Naive thymus-derived CD4-positive, alpha-beta T cell (primary cell): ENCODE measurements around the gene SFT2D3. TPM values are rescaled to one million over a fixed set of nuclear protein-coding genes. Genes with fewer than 3 reads are reported as not detected.

Experiments used
- ATAC-seq: fragments of 150-1000 bp; cut with Tn5 transposase; 2 replicates; pipeline ENCODE4 v1.10.0; 2021; ENCODE audit warnings: mild to moderate bottlenecking, moderate library complexity
- CTCF ChIA-PET: fragments of 350-600 bp; sonication (Branson Sonifier 250); formaldehyde crosslinking; loops from one replicate; lab custom pipeline; 2021; ENCODE audit warnings: antibody characterized with exemption; lab: Charles Lee
- POLR2A ChIA-PET: fragments of 350-600 bp; sonication (Branson Sonifier 250); formaldehyde crosslinking; loops from one replicate; lab custom pipeline; 2021; ENCODE audit warnings: antibody characterized with exemption, inconsistent platforms; lab: Charles Lee
- DNase-seq, 9 donors: peaks; one replicate each; pipeline versions ENCODE4 v3.0.0 to v3.0.0-alpha.2; 2020 to 2022; ENCODE audit warnings: mixed read lengths in 1 of 9
- H3K27ac ChIP-seq: one replicate; pipeline ENCODE4 v1.7.0; 2013; ENCODE audit warnings: mild to moderate bottlenecking, low read depth, low read length, moderate library complexity
- H3K27me3 ChIP-seq, 2 donors: one replicate each; pipeline ENCODE4 v1.7.0; 2013; ENCODE audit warnings: low read length in 2 of 2, mild to moderate bottlenecking in 2 of 2, moderate library complexity in 2 of 2; ENCODE audit not compliant: control insufficient read depth in 2 of 2, insufficient read depth in 2 of 2
- H3K36me3 ChIP-seq, 3 experiments: 1 replicate in 2 of 3; 2 replicates in 1 of 3; pipeline ENCODE4 v1.7.0; 2013; ENCODE audit warnings: low read length in 3 of 3, mild to moderate bottlenecking in 3 of 3, moderate library complexity in 1 of 3; ENCODE audit not compliant: insufficient read depth in 3 of 3, control insufficient read depth in 2 of 3
- H3K4me1 ChIP-seq, 2 donors: one replicate each; pipeline ENCODE4 v1.7.0; 2013; ENCODE audit warnings: low read length in 2 of 2, mild to moderate bottlenecking in 2 of 2, moderate library complexity in 1 of 2; ENCODE audit not compliant: control insufficient read depth in 2 of 2, insufficient read depth in 2 of 2
- H3K4me3 ChIP-seq: 2 replicates; pipeline ENCODE4 v1.7.0; 2013; ENCODE audit warnings: mild to moderate bottlenecking, low read length
- H3K9me3 ChIP-seq, 3 experiments: 1 replicate in 2 of 3; 2 replicates in 1 of 3; pipeline ENCODE4 v1.7.0; 2013; ENCODE audit warnings: low read length in 3 of 3; ENCODE audit not compliant: control insufficient read depth in 2 of 3
- H3K27ac Mint-ChIP-seq, 9 donors: one replicate each; pipeline ENCODE4 v1.8.0; 2020 to 2022; ENCODE audit warnings: mixed read lengths in 9 of 9, mild to moderate bottlenecking in 8 of 9, moderate library complexity in 5 of 9, inconsistent platforms in 2 of 9
- H3K27me3 Mint-ChIP-seq, 5 donors: one replicate each; pipeline ENCODE4 v1.8.0; 2021 to 2022; ENCODE audit warnings: mixed read lengths in 5 of 5, mild to moderate bottlenecking in 1 of 5
- H3K36me3 Mint-ChIP-seq, 5 donors: one replicate each; pipeline ENCODE4 v1.8.0; 2020 to 2022; ENCODE audit warnings: mixed read lengths in 5 of 5, mild to moderate bottlenecking in 3 of 5, inconsistent platforms in 1 of 5
- H3K4me1 Mint-ChIP-seq, 7 donors: one replicate each; pipeline ENCODE4 v1.8.0; 2020 to 2022; ENCODE audit warnings: mixed read lengths in 7 of 7, mild to moderate bottlenecking in 3 of 7, inconsistent platforms in 1 of 7
- H3K4me3 Mint-ChIP-seq, 10 donors: one replicate each; pipeline ENCODE4 v1.8.0; 2020 to 2022; ENCODE audit warnings: mild to moderate bottlenecking in 10 of 10, mixed read lengths in 10 of 10, moderate library complexity in 6 of 10, inconsistent platforms in 2 of 10
- H3K9me3 Mint-ChIP-seq, 11 donors: one replicate each; pipeline ENCODE4 v1.8.0; 2020 to 2022; ENCODE audit warnings: mixed read lengths in 11 of 11, mild to moderate bottlenecking in 4 of 11, inconsistent platforms in 1 of 11, moderate library complexity in 1 of 11
- intact Hi-C, 2 donors: fragments of 100-400 bp; cut with micrococcal nuclease; formaldehyde crosslinking; loops; one replicate each; pipeline ENCODE4 v1.15.1; 2023
- polyA plus RNA-seq, 2 donors: library from polyadenylated mRNA; unstranded; fragments of 300-500 nt; fragmentation: Illumina TruSeq; gene quantifications; one replicate each; pipeline ENCODE4 v1.2.3, GENCODE V29; 2021
- total RNA-seq, 6 experiments: library from RNA in 5 of 6; stranded (reverse) in 5 of 6; gene quantifications; 1 replicate in 5 of 6; 2 replicates in 1 of 6; pipeline ENCODE4 v1.2.3 and lab custom pipeline; 2021 to 2026

The SFT2D3 gene
- total and polyA plus RNA-seq, 7 experiments from 2014 or later = 1.4 to 17.8 (median 7.8) TPM

DNA sequence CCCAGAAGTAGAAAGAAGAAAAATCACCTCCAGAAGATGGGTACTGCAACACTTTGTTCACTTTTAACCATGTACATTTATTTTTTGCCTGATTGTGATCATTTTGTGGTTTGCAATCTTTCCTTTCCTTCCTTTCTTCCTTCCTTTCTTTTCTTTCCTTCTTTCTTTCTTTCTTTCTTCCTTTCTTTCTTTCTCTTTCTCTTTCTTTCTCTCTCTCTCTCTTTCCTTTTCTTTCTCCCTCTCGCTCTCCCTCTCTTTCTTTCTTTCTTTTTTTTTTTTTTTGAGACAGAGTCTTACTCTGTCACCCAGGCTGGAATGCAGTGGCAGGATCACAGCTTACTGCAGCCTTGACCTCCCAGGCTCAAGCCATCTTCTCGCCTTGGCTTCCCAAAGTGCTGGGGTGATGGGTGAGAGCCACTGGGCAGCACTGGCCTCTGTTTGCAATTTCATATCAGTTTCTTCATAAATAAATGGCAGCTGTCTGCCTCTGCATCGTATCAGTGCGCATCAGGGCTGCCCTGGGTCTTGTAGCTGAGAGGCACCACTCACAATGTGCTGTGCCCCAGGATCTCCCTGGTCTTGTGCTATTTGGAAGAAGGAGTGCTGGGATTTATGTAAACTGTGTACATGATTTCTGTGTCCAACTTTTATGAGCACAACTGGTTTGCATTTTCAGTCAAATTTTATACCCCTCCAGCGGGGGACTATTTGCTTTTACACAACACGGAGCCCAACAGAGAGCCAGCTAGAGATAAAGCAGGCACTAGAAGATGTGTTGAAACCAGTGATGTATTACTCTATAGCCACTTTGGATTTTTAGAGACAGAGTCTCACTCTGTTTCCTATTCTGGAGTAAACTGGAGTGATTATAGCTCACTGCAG lies 19.1 kb upstream of the SFT2D3 start:
- no peaks in the 10 kb centered on the region for H3K36me3 Mint-ChIP-seq
- H3K27me3 Mint-ChIP-seq = peaks cover 7 to 58% (median 13%) of the 10 kb centered on the region in 5 donors
- Histone ChIP-seq H3K27me3 (no peaks in the 10 kb centered on the region), H3K4me1 (no peaks in the 10 kb centered on the region), H3K9me3 (no peaks in the 10 kb centered on the region), H3K4me3 (no peak overlapping the region), H3K36me3 (no peaks in the 10 kb centered on the region), H3K27ac (no peak overlapping the region)
- ATAC-seq (no peak), DNase-seq (no peak)
- intact Hi-C loops = no loop called here
- ChIA-PET POLR2A (interaction anchor here (0.7 kb wide), 1 partner anchor 156 kb away, joined by 3 read pairs; the partner anchor contains the start of gene IWS1), CTCF (interaction anchor here (0.9 to 1.0 kb wide), 2 partner anchors 23 to 91 kb away, joined by 3 to 4 read pairs; no protein-coding TSS in a partner anchor)
- H3K4me3 Mint-ChIP-seq = peak overlapping the region in 1 of 10 donors; percentile 16
- H3K9me3 Mint-ChIP-seq = no peaks in the 10 kb centered on the region
- peaks cover 0 to 11% (median 5%) of the 10 kb centered on the region in 7 donors for H3K4me1 Mint-ChIP-seq
- H3K27ac Mint-ChIP-seq = no peak overlapping the region

DNA sequence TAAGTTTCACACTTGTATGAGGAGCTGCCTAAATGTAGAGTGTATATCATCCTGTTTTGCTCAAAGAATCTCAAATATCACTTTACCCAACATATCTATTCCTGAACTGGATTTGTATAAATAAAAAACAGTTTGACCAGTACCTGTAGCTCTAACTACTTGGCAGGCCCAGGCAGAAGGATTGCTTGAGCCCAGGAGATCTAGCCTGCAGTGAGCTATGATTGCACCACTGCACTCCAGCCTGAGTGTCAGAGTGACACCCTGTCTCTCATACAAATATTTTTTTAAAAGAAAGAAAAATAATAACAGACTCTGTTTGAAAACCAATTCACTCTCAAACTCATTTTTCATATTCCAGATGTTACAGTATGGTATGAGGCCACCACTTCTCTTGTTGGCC lies 18.2 kb upstream of the SFT2D3 start:
- peaks cover 0 to 11% (median 5%) of the 10 kb centered on the region in 7 donors for H3K4me1 Mint-ChIP-seq
- peaks cover 4 to 56% (median 8%) of the 10 kb centered on the region in 5 donors for H3K27me3 Mint-ChIP-seq
- ATAC-seq (no peak), DNase-seq (no peak)
- Histone ChIP-seq H3K4me3 (no peak overlapping the region), H3K27ac (no peak overlapping the region), H3K9me3 (no peaks in the 10 kb centered on the region), H3K4me1 (no peaks in the 10 kb centered on the region), H3K36me3 (no peaks in the 10 kb centered on the region), H3K27me3 (no peaks in the 10 kb centered on the region)
- H3K4me3 Mint-ChIP-seq = no peak overlapping the region
- no peak overlapping the region for H3K27ac Mint-ChIP-seq
- intact Hi-C loops = no loop called here
- ChIA-PET CTCF (no interaction called here), POLR2A (interaction anchor here (0.7 kb wide), 1 partner anchor 157 kb away, joined by 3 read pairs; the partner anchor contains the start of gene IWS1)
- peaks cover 0 to 3% (median under 1%) of the 10 kb centered on the region in 11 donors for H3K9me3 Mint-ChIP-seq
- H3K36me3 Mint-ChIP-seq = no peaks in the 10 kb centered on the region

DNA sequence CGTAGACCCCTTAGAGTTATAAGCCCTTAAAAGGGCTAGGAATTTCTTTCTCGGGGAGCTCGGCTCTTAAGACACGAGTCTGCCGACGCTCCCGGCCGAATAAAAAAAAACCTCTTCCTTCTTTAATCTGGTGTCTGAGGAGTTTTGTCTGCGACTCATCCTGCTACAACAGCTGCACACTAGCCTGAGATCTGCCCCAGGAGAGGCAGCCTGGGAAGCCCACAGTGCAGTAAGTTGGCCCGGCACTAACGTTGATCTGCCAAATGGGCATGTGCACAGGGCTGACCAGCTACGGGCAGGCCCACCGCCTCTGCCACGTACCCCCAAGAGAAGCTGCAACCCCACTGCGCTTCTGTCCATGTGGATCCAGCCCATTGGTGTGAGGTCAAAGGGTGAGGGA lies 17.5 kb upstream of the SFT2D3 start:
- no peaks in the 10 kb centered on the region for H3K36me3 ChIP-seq
- Mint-ChIP-seq H3K4me3 (no peak overlapping the region), H3K4me1 (peaks cover 0 to 11% (median 5%) of the 10 kb centered on the region in 7 donors), H3K36me3 (peaks cover 0 to 4% (median 0%) of the 10 kb centered on the region in 5 donors), H3K9me3 (peaks cover 0 to 10% (median 4%) of the 10 kb centered on the region in 11 donors), H3K27me3 (peaks cover 0 to 55% (median 1%) of the 10 kb centered on the region in 5 donors), H3K27ac (no peak overlapping the region)
- no peak overlapping the region for H3K27ac ChIP-seq
- no peak for DNase-seq
- H3K4me1 ChIP-seq = no peaks in the 10 kb centered on the region
- ChIA-PET CTCF (no interaction called here), POLR2A (no interaction called here)
- H3K9me3 ChIP-seq = no peaks in the 10 kb centered on the region
- no peaks in the 10 kb centered on the region for H3K27me3 ChIP-seq
- no peak overlapping the region for H3K4me3 ChIP-seq
- ATAC-seq = no peak
- intact Hi-C loops = no loop called here

DNA sequence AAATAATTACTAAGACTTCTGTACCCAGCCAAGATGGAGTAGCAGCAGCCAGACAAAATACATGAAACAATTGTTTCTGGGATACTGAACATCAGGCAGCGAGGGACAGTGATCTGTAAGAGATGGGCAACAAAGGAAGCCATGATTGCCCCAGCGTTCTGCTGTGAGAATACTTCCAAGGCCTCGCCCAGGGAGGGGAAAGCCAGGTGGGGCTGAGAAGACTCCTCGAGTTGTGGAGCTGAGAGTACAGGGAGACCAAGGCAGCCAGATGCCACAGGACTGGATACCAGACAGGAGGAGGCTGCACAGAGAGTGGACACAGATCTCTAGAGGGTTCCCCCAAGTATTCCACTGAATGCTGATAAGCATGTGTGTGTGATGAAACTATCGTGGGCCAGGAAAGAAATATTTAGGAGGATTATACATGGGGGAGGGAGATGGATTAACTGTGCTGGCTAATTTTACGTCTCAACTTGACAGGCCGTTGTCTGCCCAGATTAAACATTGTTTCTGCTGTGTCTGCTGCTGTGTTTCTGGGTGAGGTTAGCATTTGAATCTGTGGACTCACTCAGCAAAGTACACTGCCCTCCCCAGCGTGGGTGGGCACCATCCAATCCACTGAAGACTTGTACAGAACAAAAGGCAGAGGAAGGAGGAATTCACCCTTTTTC lies 15.8 kb upstream of the SFT2D3 start:
- Mint-ChIP-seq H3K4me1 (peaks cover 0 to 11% (median 5%) of the 10 kb centered on the region in 7 donors), H3K4me3 (no peak overlapping the region), H3K9me3 (peaks cover 0 to 25% (median 7%) of the 10 kb centered on the region in 11 donors), H3K36me3 (peaks cover 0 to 6% (median 0%) of the 10 kb centered on the region in 5 donors), H3K27ac (no peak overlapping the region), H3K27me3 (peaks cover 0 to 56% (median 0%) of the 10 kb centered on the region in 5 donors)
- Histone ChIP-seq H3K4me1 (no peaks in the 10 kb centered on the region), H3K27me3 (no peaks in the 10 kb centered on the region), H3K4me3 (no peak overlapping the region), H3K36me3 (no peaks in the 10 kb centered on the region), H3K9me3 (peaks cover 0 to 4% (median 0%) of the 10 kb centered on the region in 3 experiments), H3K27ac (no peak overlapping the region)
- ChIA-PET CTCF (no interaction called here), POLR2A (no interaction called here)
- ATAC-seq (no peak), DNase-seq (no peak)
- intact Hi-C loops = no loop called here

DNA sequence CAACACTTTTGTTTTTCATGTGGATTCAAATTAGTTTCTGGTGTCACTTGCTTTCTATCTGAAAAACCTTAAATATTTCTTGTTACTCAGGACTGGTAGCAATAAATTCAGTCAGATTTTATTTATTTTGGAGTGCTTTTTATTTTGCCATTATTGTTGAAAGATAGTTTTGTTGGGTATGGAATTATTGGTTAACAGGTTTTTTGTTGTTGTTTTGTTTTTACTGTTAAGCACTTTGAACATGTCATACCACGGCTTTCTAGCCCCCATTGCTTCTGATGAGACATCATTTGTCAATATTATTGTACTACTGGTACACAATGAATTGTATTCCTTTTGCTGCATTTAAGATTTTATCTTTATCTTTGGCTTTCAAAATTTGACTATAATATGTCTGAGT lies 12.9 kb upstream of the SFT2D3 start:
- Histone ChIP-seq H3K4me3 (no peak overlapping the region), H3K36me3 (no peaks in the 10 kb centered on the region), H3K4me1 (no peaks in the 10 kb centered on the region), H3K27me3 (no peaks in the 10 kb centered on the region), H3K27ac (no peak overlapping the region), H3K9me3 (peaks cover 0 to 9% (median 0%) of the 10 kb centered on the region in 3 experiments)
- H3K4me3 Mint-ChIP-seq = no peak overlapping the region
- peaks cover 8 to 44% (median 22%) of the 10 kb centered on the region in 11 donors for H3K9me3 Mint-ChIP-seq
- DNase-seq (no peak), ATAC-seq (no peak)
- H3K36me3 Mint-ChIP-seq = peaks cover 7 to 15% (median 12%) of the 10 kb centered on the region in 5 donors
- no peaks in the 10 kb centered on the region for H3K4me1 Mint-ChIP-seq
- intact Hi-C loops = no loop called here
- POLR2A ChIA-PET = no interaction called here
- H3K27ac Mint-ChIP-seq = no peak overlapping the region
- peaks cover 0 to 37% (median 0%) of the 10 kb centered on the region in 5 donors for H3K27me3 Mint-ChIP-seq
- CTCF ChIA-PET = no interaction called here

DNA sequence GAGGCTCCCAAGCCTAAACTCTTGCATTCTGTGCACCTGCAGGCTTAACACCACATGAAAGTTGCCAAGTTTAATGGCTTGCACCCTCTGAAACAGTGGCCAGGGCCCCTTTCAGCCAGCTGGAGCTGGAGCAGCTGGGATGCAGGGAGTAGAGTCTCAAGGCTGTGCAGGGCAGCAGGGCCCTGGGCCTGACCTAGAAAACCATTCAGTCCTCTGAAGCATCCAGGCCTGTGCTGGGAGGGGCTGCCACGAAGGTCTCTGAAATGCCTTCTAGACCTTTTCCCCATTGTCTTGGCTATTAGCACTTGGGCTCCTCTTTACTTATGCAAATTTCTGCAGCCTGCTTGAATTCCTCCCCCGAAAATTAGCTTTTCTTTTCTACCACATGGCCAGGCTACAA lies 10.6 kb upstream of the SFT2D3 start:
- H3K27ac Mint-ChIP-seq = no peak overlapping the region
- H3K9me3 ChIP-seq = peaks cover 0 to 9% (median 0%) of the 10 kb centered on the region in 3 experiments
- ChIA-PET CTCF (no interaction called here), POLR2A (interaction anchor here (1.7 kb wide), 1 partner anchor 11 kb away, joined by 4 read pairs; the partner anchor contains the start of gene SFT2D3)
- no peaks in the 10 kb centered on the region for H3K36me3 ChIP-seq
- intact Hi-C loops = no loop called here
- no peak overlapping the region for H3K27ac ChIP-seq
- peaks cover 0 to 29% (median 0%) of the 10 kb centered on the region in 5 donors for H3K27me3 Mint-ChIP-seq
- H3K27me3 ChIP-seq = no peaks in the 10 kb centered on the region
- no peak overlapping the region for H3K4me3 ChIP-seq
- no peak for ATAC-seq
- peaks cover 8 to 44% (median 22%) of the 10 kb centered on the region in 11 donors for H3K9me3 Mint-ChIP-seq
- DNase-seq = no peak
- H3K36me3 Mint-ChIP-seq = peaks cover 7 to 15% (median 12%) of the 10 kb centered on the region in 5 donors
- H3K4me3 Mint-ChIP-seq = no peak overlapping the region
- H3K4me1 Mint-ChIP-seq = no peaks in the 10 kb centered on the region
- H3K4me1 ChIP-seq = no peaks in the 10 kb centered on the region
